ENCODE data around the gene ITGB5. TPM values are rescaled to one million over a fixed set of nuclear protein-coding genes. Genes with fewer than 3 reads are reported as not detected.

Gene ITGB5
- total RNA-seq, 1 experiment from 2014 or later = 77.8 TPM

GRCh38 chr3:124817079-124817478 lies 70.1 kb downstream of the ITGB5 start:
- CTCF ChIA-PET = no interaction called here
- H3K27me3 ChIP-seq (ENCODE audit: insufficient read depth, low read length) = no peaks in the 10 kb centered on the region
- ATAC-seq (no peak), DNase-seq (ENCODE audit: low read depth, low spot score) (no peak)
- H3K27ac ChIP-seq (ENCODE audit: low read depth, low read length) = no peak overlapping the region
- H4K20me1 ChIP-seq (ENCODE audit: insufficient read depth) = no peaks in the 10 kb centered on the region
- POLR2A ChIA-PET = no interaction called here
- H3K9me2 ChIP-seq (ENCODE audit: insufficient read depth) = no peaks in the 10 kb centered on the region
- H3K4me1 ChIP-seq (ENCODE audit: control insufficient read depth in 1 of 2, insufficient read depth in 2 of 2, low read length in 2 of 2) = peaks cover 22 to 37% of the 10 kb centered on the region in 2 experiments
- H3K9ac ChIP-seq (ENCODE audit: low read length) = no peak overlapping the region
- no peak overlapping the region for H2AFZ ChIP-seq (ENCODE audit: low read depth, low read length, poor library complexity, severe bottlenecking)
- intact Hi-C loops (cut with micrococcal nuclease) = no loop called here
- H3K4me2 ChIP-seq (ENCODE audit: low read length) = no peak overlapping the region
- no TSS peak for BruUV-seq (replicated peaks)
- H3K9me3 ChIP-seq (ENCODE audit: control insufficient read depth in 1 of 2, insufficient read depth in 1 of 2, low read depth in 1 of 2, low read length in 2 of 2) = no peaks in the 10 kb centered on the region
- TF ChIP-seq CBX3 (IDR thresholded peaks at IDR 0.05; ENCODE audit: low read depth) (no peak), SP1 (IDR thresholded peaks at IDR 0.05; ENCODE audit: low read depth) (no peak), ATF3 (IDR thresholded peaks at IDR 0.05) (no peak), ELF1 (IDR thresholded peaks at IDR 0.05; ENCODE audit: borderline replicate concordance, low read depth) (no peak), CEBPB (IDR thresholded peaks at IDR 0.05; ENCODE audit: low read depth) (no peak), ZBTB33 (IDR thresholded peaks at IDR 0.05; ENCODE audit: extremely low read depth, insufficient replicate concordance, low read length) (no peak), JUND (IDR thresholded peaks at IDR 0.05) (no peak), RAD21 (IDR thresholded peaks at IDR 0.05; ENCODE audit: low read depth) (no peak), EZH2 (IDR thresholded peaks at IDR 0.05) (no peak), YY1 (IDR thresholded peaks at IDR 0.05; ENCODE audit: extremely low read depth, insufficient replicate concordance, low read depth, low read length) (no peak)
- no peaks in the 10 kb centered on the region for H3K79me2 ChIP-seq (ENCODE audit: insufficient read depth, low read length)
- peaks cover 0 to 3% of the 10 kb centered on the region in 2 experiments; a peak in 1 of 4 replicates for H3K36me3 ChIP-seq (ENCODE audit: control insufficient read depth in 1 of 2, insufficient read depth in 2 of 2, low read length in 2 of 2)
- H3K4me3 ChIP-seq (replicated peaks in 1 of 2; ENCODE audit: low read depth in 1 of 2, low read length in 2 of 2) = no peak overlapping the region
- RAD21 ChIA-PET (ENCODE audit: low non-redundant PET in 1 of 2, low total read pairs in 2 of 2, uncharacterized antibody in 2 of 2, unreplicated experiment in 2 of 2) = no interaction called here
